Activated T-cell treated with anti-CD3 and anti-CD28 coated beads, Interleukin-2, amount 50 U/mL, for 4 hours (primary cell): ENCODE data around the gene CYB561D1. TPM values are rescaled to one million over a fixed set of nuclear protein-coding genes. Genes with fewer than 3 reads are reported as not detected.
A peak's percentile ranks its signal among the peaks of the same experiment; 100 is the strongest.
"Not testable (repeated sequence)": the region's sequence is repeated elsewhere in the genome, so short reads cannot be mapped to it uniquely, and the experiment has no call there.

Experiments used
- ATAC-seq, 2 donors: fragments of 200-7000 bp; cut with Tn5 transposase; one replicate each; pipeline ENCODE4 v1.10.0; 2021
- DNase-seq: peaks from one replicate; pipeline ENCODE4 v3.0.0-alpha.2; 2020
- H3K27me3 Mint-ChIP-seq: one replicate; pipeline ENCODE4 v1.8.0; 2021; ENCODE audit warnings: low read depth, mixed read lengths
- H3K36me3 Mint-ChIP-seq: one replicate; pipeline ENCODE4 v1.8.0; 2022; ENCODE audit warnings: mixed read lengths; ENCODE audit not compliant: insufficient read depth
- H3K4me1 Mint-ChIP-seq: one replicate; pipeline ENCODE4 v1.8.0; 2021; ENCODE audit warnings: low read depth, mixed read lengths
- H3K4me3 Mint-ChIP-seq: one replicate; pipeline ENCODE4 v1.8.0; 2021; ENCODE audit warnings: mild to moderate bottlenecking, moderate library complexity, mixed read lengths
- H3K9me3 Mint-ChIP-seq: one replicate; pipeline ENCODE4 v1.8.0; 2021; ENCODE audit warnings: mixed read lengths
- total RNA-seq, 3 donors: library from RNA; stranded (reverse); gene quantifications; one replicate each; pipeline ENCODE4 v1.2.1, GENCODE V29; 2021

The CYB561D1 gene
- total RNA-seq = 10 to 100 TPM in 2 of 3 donors, 1 to 10 TPM in 1; 9.0 to 11.1 (median 10.6) TPM

GRCh38 chr1:109493805-109494539 lies at the start of gene CYB561D1:
Gene CYB561D1, plus strand, starts transcription at chr1:109494094. Its CDS starts 46 bp downstream, at chr1:109494140.
- Mint-ChIP-seq H3K4me3 (peak within 1 kb of the TSS; percentile 96), H3K27me3 (no peaks in the 10 kb centered on the region), H3K9me3 (no peaks in the 10 kb centered on the region), H3K36me3 (peaks cover 18% of the 10 kb centered on the region), H3K4me1 (peaks cover 55% of the 10 kb centered on the region)
- ATAC-seq = peak; percentile 88 to 89
- DNase-seq = peak; percentile 85

- H3K4me1 Mint-ChIP-seq = no peaks in the 10 kb centered on the region
- ATAC-seq (no peak), DNase-seq (no peak)
- H3K36me3 Mint-ChIP-seq = no peaks in the 10 kb centered on the region
- H3K9me3 Mint-ChIP-seq = peaks cover 3% of the 10 kb centered on the region
- no peak overlapping the region for H3K4me3 Mint-ChIP-seq
- peaks cover 18% of the 10 kb centered on the region for H3K27me3 Mint-ChIP-seq
These were observed 49.5 kb upstream of the CYB561D1 start for GRCh38 chr1:109444346-109444745.

GRCh38 chr1:109445949-109446695 lies 47.8 kb upstream of the CYB561D1 start:
- not testable (repeated sequence) for H3K4me1 Mint-ChIP-seq, H3K9me3 Mint-ChIP-seq, ATAC-seq, H3K36me3 Mint-ChIP-seq, DNase-seq, H3K4me3 Mint-ChIP-seq
- peaks cover 29% of the 10 kb centered on the region for H3K27me3 Mint-ChIP-seq

GRCh38 chr1:109447524-109447923 lies 46.4 kb upstream of the CYB561D1 start:
- Mint-ChIP-seq H3K4me3 (no peak overlapping the region), H3K4me1 (no peaks in the 10 kb centered on the region), H3K9me3 (peaks cover 3% of the 10 kb centered on the region), H3K36me3 (no peaks in the 10 kb centered on the region), H3K27me3 (peaks cover 35% of the 10 kb centered on the region)
- ATAC-seq (no peak), DNase-seq (no peak)

GRCh38 chr1:109454497-109455133 lies 39.3 kb upstream of the CYB561D1 start:
- H3K9me3 Mint-ChIP-seq = peaks cover 19% of the 10 kb centered on the region
- ATAC-seq (no peak), DNase-seq (no peak)
- no peak overlapping the region for H3K4me3 Mint-ChIP-seq
- H3K4me1 Mint-ChIP-seq = no peaks in the 10 kb centered on the region
- peaks cover 33% of the 10 kb centered on the region for H3K27me3 Mint-ChIP-seq
- peaks cover 2% of the 10 kb centered on the region for H3K36me3 Mint-ChIP-seq

- Mint-ChIP-seq H3K4me3 (no peak overlapping the region), H3K36me3 (peaks cover 2% of the 10 kb centered on the region), H3K4me1 (no peaks in the 10 kb centered on the region), H3K27me3 (peaks cover 38% of the 10 kb centered on the region), H3K9me3 (peaks cover 19% of the 10 kb centered on the region)
- DNase-seq (no peak), ATAC-seq (no peak)
These were observed 36.1 kb upstream of the CYB561D1 start for GRCh38 chr1:109457819-109458218.

- H3K27me3 Mint-ChIP-seq = peaks cover 71% of the 10 kb centered on the region
- ATAC-seq (no peak), DNase-seq (no peak)
- peak overlapping the region; percentile 64 for H3K4me3 Mint-ChIP-seq
- peaks cover 6% of the 10 kb centered on the region for H3K4me1 Mint-ChIP-seq
- H3K36me3 Mint-ChIP-seq = no peaks in the 10 kb centered on the region
- H3K9me3 Mint-ChIP-seq = no peaks in the 10 kb centered on the region
These were observed 27.8 kb upstream of the CYB561D1 start for GRCh38 chr1:109466125-109466451.

GRCh38 chr1:109466452-109467300 lies 27.2 kb upstream of the CYB561D1 start, which contains the start of gene SYPL2:
Gene SYPL2, plus strand, starts transcription at chr1:109466546. Its CDS starts 298 bp downstream, at chr1:109466844.
- no peaks in the 10 kb centered on the region for H3K36me3 Mint-ChIP-seq
- H3K27me3 Mint-ChIP-seq = peaks cover 69% of the 10 kb centered on the region
- H3K4me1 Mint-ChIP-seq = peaks cover 6% of the 10 kb centered on the region
- ATAC-seq = peak; percentile 68 to 75
- H3K9me3 Mint-ChIP-seq = no peaks in the 10 kb centered on the region
- H3K4me3 Mint-ChIP-seq = peak within 1 kb of the TSS; percentile 64
- DNase-seq = no peak

GRCh38 chr1:109467301-109467777 lies 26.6 kb upstream of the CYB561D1 start:
- Mint-ChIP-seq H3K4me3 (peak overlapping the region; percentile 19), H3K27me3 (peaks cover 64% of the 10 kb centered on the region), H3K9me3 (no peaks in the 10 kb centered on the region), H3K4me1 (peaks cover 6% of the 10 kb centered on the region), H3K36me3 (no peaks in the 10 kb centered on the region)
- peak in 1 of 2 donors; percentile 9 for ATAC-seq
- no peak for DNase-seq

- Mint-ChIP-seq H3K27me3 (peaks cover 62% of the 10 kb centered on the region), H3K4me1 (peaks cover 6% of the 10 kb centered on the region), H3K9me3 (no peaks in the 10 kb centered on the region), H3K4me3 (no peak overlapping the region), H3K36me3 (no peaks in the 10 kb centered on the region)
- DNase-seq = no peak
- ATAC-seq = no peak
These were observed 25.8 kb upstream of the CYB561D1 start for GRCh38 chr1:109468061-109468460.

- Mint-ChIP-seq H3K9me3 (no peaks in the 10 kb centered on the region), H3K27me3 (peaks cover 64% of the 10 kb centered on the region), H3K36me3 (no peaks in the 10 kb centered on the region), H3K4me3 (no peak overlapping the region), H3K4me1 (peaks cover 6% of the 10 kb centered on the region)
- ATAC-seq (no peak), DNase-seq (no peak)
These were observed 25.0 kb upstream of the CYB561D1 start for GRCh38 chr1:109468903-109469302.

GRCh38 chr1:109470245-109470644 lies 23.6 kb upstream of the CYB561D1 start:
- no peaks in the 10 kb centered on the region for H3K9me3 Mint-ChIP-seq
- H3K36me3 Mint-ChIP-seq = no peaks in the 10 kb centered on the region
- DNase-seq (no peak), ATAC-seq (no peak)
- H3K4me1 Mint-ChIP-seq = peaks cover 6% of the 10 kb centered on the region
- H3K27me3 Mint-ChIP-seq = peaks cover 60% of the 10 kb centered on the region
- H3K4me3 Mint-ChIP-seq = no peak overlapping the region

GRCh38 chr1:109472779-109473178 lies 21.1 kb upstream of the CYB561D1 start:
- H3K27me3 Mint-ChIP-seq = peaks cover 52% of the 10 kb centered on the region
- H3K36me3 Mint-ChIP-seq = no peaks in the 10 kb centered on the region
- H3K4me1 Mint-ChIP-seq = no peaks in the 10 kb centered on the region
- DNase-seq (no peak), ATAC-seq (no peak)
- no peaks in the 10 kb centered on the region for H3K9me3 Mint-ChIP-seq
- H3K4me3 Mint-ChIP-seq = no peak overlapping the region
